HG03520 (cell line): Measurements from ENCODE around the gene OGDH.

Source experiments
- ATAC-seq: cut with Tn5 transposase; IDR thresholded peaks from one replicate; pipeline ENCODE4 v1.9.1; 2021; ENCODE audit warnings: mild to moderate bottlenecking, moderate library complexity; ENCODE audit not compliant: unreplicated experiment

Gene OGDH

DNA sequence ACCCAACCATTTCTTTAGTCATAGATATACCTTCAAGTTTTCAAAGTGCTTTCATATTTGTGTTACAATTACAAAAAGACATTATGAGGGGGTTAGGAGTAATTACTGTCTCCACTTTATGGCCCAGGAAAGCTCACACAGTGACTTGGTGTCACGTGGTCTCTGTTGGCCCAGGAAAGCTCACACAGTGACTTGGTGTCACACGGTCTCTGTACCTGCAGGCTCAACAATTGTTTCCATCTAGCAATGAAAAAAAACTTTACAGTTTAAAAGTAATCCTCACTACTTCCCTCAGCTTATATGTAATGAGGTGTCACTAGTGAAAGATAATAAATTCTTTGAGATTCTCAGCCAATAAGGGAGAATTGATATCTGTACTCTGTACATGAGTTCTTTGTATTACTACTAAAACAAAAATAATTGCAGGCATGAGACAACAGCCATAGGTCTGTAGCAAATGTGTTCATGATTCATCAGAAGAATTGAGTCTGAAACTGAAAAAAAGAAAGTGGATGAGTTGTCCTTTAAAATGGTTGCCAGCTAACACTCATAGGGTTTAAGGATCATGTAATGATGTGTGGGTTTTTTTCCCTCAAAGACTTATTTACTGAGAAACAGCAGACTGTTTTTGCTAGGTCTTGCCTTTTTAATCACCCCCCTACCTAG, 10.9 kb downstream of the OGDH start:
- ATAC-seq, result peak; percentile 54

GRCh38 chr7:44618045-44618444, 11.6 kb downstream of the OGDH start:
- no peak for ATAC-seq

DNA sequence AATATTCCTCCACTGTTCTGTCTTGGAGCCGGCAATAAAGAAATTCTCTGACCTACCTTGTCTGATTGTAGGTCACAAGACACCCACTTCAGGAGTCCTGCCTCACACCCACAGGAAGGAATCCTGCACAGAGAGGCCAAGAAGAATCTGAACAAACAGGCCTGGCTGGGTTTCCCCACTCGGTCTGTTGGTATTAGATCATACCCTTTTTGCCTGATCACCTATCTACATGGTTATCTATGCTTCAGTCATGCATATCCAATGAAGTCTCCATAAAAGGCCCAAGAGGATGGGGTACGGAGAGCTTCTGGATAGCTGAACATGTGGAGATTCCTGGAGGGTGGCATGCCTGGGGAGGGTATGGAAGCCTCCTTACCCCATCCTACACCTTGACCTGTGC, 12.3 kb downstream of the OGDH start:
- no peak for ATAC-seq

GRCh38 chr7:44621034-44621749, 14.8 kb downstream of the OGDH start:
- no peak for ATAC-seq

- no peak for ATAC-seq
Observed at GRCh38 chr7:44621750-44622103, 15.3 kb downstream of the OGDH start.

DNA sequence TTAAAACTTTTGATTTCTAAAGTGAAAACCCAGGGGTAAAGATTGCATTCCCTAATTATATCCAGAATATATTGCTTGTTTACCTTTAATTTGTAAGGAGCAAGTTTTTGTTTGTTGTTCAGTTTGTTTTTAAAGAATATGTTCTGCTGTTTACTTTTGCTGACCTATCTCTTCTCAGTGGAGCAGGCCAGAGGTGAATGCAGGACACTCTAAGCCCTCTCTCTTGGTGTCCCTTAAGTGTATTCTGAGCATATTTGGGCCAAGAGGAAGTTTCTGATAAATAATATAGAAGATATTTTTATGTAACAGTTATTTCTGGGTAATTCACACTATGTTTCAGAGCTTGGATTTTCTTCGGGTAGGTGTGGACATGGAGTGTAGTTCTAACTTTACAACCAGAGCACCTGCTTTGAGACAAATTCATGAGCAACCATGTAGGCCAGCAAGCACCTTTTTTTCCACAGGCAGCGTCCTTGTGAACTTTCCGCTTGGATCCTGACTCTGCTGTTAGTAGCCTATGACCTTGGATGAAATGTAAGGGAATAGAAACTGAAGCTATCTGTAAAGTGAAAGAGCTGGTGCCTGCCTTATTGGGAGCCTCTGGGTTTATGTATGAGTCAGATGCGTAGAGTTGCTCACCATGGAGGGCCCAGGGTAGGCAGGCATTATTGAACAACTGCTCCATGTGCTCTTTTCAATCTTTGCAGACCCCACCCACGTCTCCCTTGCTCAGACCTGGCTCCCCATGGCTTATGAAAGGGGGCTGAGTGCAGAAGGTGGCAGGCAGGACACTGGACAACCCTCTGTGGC, 16.1 kb downstream of the OGDH start:
- ATAC-seq, result peak; percentile 68

DNA sequence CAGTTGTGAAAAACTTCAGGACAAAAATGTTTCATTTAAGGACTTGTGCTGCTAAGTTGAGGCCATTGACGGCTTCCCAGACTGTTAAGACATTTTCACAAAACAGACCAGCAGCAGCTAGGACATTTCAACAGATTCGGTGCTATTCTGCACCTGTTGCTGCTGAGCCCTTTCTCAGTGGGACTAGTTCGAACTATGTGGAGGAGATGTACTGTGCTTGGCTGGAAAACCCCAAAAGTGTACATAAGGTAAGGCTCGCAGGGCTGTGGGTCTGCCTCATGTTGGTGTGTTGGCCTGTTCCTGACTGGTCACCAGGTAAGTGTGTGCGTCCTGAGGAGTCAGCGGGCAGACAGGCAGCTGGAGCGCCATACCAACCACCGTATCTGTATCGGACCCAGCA, 17.9 kb downstream of the OGDH start:
- no peak for ATAC-seq

DNA sequence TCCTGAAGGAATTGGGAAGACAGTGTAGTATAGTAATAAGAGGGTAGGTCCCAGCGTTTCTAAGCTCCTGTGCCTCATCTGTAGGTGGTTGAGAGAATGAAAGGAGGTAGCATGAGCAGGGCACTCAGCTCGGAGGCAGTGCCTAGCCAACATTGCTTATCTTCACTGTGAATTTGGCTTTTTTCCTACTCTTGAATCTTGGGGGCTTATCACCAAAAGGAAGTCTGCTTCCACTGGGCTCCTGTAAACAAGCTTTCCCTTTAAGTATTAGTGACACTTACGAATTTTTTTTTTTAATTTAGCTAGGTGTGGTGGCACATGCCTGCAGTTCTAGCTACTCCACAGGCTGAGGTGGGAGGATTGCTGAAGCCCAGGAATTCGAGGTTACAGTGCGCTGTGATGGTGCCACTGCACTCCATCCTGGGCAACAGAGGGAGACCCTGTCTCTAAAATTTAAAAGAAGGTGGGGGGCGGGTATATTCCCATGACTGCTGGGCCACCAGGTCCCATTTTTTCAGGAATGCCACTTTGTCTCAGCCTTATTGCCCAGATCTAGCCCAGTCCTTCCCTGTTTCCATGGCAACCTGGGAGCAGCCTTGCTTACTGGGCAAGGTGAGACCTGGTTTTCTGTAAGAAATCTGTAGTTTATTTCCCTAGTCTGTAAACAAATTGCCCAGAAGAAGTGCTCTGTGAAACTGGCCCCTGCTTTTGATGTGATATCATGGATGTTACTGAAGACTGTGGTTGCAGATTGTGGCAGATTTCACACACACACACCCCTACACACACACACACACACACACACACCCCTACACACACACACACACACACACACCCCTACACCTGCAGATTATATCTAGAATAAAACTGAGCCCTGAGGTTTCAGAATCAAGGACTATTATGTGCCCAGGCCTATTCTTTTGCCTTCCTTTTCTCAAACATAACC, 19.4 kb downstream of the OGDH start:
- ATAC-seq, result no peak

DNA sequence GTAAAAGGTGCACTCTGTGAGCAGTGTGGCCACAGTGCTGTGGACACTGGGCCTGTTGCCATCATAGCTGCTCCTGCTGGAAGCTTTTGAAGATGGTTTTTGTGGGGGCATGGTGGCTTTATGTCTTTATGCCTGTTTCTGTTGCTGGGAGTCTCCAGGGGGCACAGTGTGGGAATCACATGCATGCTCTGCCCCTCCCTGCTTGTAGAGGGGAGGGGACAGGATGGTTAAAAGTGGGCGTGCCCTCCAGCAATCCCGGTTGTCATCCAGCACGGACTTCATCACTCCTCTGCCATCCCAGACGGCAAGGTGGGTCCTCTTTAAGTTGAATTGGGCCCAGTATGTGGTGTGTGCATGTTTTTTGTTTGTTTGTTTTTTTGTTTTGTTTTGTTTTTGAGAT, 20.2 kb downstream of the OGDH start:
- ATAC-seq, result no peak

DNA sequence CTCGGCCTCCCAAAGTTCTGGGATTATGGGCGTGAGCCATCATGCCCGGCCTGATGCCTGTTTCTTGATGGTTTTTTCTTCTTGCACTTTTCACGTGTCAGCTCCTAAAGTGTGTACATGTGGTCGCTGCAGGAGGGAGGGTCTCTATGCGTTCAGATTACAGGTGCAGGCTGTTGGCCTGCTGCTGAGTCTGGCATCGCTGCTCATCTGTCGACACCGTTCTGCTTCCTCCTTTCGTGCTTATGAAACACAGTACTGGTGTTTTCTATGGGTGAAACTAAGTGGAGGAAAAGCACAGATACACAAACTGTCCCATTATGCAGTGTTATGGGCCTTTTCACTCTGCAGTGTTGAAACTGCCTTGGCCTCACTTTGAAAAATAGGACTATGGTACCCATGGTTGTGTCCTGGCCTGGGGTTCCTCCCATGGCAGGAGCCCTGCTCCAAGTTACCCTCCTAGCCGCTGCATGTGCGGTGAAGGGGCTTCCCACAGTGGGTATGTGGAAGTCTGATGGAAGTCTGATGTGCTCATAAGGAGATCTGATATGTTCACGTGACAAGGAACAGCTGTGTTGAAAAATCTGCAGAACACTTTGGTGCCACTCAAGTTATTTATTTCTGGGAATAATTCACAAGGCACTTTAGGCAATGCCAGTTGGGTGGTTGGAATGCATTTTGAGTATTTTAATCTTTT, 23.5 kb downstream of the OGDH start:
- ATAC-seq, result no peak

DNA sequence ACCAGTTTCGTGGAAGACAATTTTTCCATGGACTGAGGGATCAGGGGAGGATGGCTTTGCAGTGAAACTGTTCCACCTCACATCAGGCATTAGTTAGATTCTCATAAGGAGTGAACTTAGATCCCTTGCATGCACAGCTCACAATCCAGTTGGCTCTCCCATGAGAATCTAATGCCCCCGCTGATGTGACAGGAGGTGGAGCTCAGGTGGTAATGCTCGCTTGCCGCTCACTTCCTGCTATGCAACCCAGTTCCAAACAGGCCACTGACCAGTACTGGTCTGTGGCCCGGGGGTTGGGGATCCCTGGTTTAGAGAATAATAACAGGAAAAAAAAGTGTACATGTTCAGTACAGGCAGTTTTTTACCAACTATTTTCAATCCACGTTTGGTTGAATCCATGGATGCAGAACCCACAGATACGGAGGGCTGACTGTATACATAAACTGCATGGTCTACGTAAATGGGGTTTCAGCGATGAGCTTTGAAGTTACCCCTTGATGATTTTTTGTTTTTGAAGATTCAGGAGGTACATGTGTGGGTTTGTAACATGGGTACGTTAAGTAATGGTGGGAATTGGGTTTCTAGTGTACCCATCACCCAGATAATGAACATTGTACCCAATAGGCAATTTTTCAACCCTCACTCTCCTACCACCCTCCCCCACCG, 24.5 kb downstream of the OGDH start:
- ATAC-seq, result no peak

DNA sequence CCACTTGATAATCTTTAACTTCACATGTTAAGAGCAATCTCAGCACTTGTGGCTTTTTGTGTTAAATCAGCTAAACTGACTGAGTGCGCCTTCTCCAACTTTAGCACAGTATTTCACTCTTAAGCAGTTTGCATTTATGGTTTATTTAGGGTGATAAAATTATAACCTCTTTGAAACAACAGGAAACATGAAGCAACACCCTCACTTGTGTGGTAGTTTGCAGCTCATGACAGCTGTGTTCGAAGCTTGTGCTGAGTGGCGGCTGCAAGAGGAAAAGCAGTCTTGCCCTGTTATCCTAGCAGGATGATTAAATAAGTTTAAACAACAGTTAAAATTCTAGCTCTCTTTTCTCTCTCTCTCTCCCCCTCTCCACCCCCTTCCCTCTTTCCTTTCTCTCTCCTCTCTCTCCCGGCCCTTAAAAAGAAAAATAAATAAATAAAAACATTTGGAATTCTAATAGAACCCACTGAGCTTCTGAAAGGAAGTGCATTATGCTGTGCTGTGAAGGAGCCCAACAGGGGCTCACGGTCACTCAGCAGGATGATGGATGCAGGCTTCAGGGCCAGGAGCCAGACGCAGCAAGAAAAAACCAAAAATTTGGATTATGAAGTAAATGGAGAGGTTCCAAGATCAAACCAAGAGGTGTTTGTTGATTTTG, 25.2 kb downstream of the OGDH start:
- no peak for ATAC-seq

- no peak for ATAC-seq
Observed at GRCh38 chr7:44632196-44632595, 25.8 kb downstream of the OGDH start.

DNA sequence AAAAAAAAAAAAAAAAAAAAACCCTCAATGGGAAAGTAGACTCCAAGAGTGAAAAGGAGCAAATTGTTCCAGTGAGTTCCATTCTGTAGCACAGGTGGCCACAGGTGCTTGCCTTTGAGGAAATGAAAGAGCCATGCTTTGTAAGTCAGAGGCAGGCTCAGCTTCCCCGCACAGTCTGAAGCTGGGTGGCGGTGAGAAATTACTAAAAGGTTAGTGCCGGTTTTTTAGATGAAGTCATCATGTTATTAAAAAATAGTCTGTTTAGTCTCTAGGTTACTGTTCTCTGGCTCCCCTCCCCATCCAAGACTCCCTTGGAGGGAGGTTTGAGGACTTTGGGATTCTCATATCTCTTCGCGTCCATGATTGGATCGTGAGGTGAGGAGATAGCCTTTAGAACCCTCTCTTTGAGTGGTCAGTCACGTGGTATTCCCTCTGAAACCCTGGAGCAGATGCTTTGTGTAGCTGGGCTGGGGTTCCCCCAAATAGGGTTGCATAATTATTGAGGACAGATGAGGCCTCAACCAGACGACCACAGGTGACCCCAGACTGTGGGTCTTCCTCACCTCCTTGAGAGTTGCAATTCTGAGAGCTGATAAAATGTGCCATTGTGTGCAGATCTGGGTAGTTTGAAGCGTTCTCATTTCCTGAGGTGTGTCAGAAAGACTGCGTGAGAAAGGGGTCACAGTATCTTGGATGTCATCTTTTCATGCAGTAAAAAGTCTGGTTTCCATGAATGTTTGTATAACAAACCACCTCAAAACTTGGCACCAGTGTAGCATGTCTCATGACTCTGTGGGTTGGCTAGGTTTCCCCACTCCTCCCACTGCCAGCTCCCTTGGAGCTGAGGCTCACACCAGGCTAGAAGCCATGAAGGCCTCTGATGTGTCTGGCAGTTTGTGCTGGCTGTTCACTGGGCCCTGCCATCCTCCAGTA, 27.1 kb downstream of the OGDH start:
- ATAC-seq, result peak; percentile 62

DNA sequence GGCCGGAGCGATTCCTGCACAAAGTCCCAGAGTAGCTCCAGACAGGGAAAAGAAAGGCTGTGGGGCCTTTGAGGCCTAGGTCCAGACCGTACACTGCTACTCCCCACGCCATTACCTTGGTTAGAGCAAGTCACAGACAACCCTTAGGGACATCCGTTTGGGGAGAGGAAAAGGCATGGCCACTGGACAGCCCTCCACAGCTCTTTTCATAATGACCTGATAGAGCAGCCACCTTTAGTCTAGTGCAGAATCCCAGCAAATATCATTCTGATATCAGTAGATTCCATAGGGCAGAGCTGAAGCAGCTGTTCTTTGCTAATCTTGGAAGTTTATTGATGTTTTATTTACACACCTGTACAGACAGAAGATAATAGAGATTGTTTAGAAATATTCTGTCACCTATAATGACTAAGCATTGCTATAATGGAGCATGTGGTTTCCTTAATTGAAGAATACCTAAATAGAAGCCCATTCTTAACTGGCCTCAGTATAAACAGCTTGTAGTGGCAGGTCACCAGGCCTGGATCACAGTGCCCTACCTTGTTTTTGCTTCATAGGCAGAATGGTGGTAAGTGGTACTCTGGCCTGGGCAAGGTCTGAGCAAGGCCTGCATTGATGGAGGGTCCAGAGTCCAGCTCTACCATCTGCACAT, 27.9 kb downstream of the OGDH start:
- no peak for ATAC-seq

- ATAC-seq, result no peak
Observed at GRCh38 chr7:44634839-44635591, 28.6 kb downstream of the OGDH start.

DNA sequence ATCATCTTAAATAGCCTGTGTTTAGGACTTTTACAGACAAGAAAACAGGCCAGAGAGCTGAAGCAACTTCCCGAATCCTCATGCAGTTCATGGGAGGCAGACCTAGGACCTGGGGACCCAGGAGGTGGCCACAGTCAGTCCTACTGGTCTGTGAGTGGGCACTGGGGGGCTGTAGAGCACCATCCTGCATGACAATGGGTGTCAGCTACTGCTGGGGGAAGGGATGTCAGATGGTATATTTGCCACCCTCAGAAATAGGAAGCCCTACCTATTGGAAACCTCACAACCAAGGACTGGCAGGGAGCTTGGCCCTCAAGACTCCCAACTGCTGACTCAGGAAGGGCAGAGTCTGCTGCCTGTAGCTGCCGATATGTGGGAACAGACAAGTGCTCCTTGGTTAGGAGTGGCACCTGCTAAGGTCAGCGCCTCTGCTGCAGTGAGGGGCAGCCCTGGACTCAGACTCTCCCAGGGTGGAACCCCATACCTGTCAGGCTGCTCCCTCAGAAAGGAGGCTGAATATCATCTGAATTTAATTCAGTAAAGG, 29.7 kb downstream of the OGDH start:
- no peak for ATAC-seq
